Activated CD4-positive, alpha-beta T cell treated with anti-CD3 and anti-CD28 coated beads, Interleukin-2, Interleukin-6, amounts not matched to agents 100 ng/mL and 50 ng/mL, durations not matched to agents 16 hours and 8 hours (primary cell): Measurements from ENCODE around the gene COL7A1.

ENCODE experiments used
- DNase-seq: peaks from one replicate; pipeline ENCODE4 v3.0.0-alpha.2; 2020

COL7A1 gene

GRCh38 chr3:48588230-48588629, 6.9 kb downstream of the COL7A1 start:
- no peak for DNase-seq

- no peak for DNase-seq
Measured at GRCh38 chr3:48587686-48588085, 7.4 kb downstream of the COL7A1 start.

DNA sequence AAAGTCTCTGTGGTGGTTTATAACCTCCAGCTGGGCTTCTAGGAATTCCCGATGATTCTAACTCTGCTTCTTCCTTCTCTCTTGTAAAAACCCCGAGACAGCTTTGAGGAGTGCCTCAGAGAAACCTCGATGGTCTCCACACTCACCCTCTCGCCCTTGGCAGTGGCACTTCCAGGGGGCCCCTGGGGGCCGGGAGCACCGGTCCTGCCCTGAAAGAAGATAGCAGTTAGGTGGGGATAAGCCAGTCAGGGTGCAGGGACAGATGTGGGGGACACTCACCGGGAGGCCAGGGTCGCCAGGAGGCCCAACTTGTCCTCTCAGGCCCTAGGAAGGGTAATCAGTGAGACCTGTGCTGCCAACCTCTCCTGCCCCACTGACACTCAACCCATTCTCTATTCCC, 9.7 kb downstream of the COL7A1 start:
- no peak for DNase-seq

GRCh38 chr3:48584836-48585235, 10.3 kb downstream of the COL7A1 start:
- DNase-seq: no peak

- DNase-seq: no peak
Measured at GRCh38 chr3:48581621-48582481, 13.3 kb downstream of the COL7A1 start.

GRCh38 chr3:48576647-48577046, 18.5 kb downstream of the COL7A1 start:
- DNase-seq: no peak

DNA sequence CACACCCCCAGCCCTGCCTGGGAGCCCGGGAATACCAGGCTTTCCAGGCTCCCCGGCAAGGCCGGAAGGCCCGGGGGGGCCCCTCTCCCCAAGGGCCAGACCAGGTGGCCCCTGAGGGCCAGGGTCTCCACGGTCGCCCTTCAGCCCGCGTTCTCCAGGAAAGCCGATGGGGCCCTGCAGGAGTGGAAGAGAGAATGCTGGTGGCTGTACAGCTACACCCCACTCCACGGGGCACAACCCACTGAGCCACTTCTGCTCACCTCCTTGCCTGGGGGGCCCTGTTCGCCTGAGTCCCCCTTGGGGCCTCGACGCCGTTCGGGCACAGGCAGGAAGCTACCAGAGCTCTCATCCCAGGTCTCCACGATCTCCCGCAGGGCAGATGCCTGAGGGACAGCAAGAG, 19.8 kb downstream of the COL7A1 start:
- DNase-seq: no peak

GRCh38 chr3:48573973-48574585, 21.1 kb downstream of the COL7A1 start:
- no peak for DNase-seq

DNA sequence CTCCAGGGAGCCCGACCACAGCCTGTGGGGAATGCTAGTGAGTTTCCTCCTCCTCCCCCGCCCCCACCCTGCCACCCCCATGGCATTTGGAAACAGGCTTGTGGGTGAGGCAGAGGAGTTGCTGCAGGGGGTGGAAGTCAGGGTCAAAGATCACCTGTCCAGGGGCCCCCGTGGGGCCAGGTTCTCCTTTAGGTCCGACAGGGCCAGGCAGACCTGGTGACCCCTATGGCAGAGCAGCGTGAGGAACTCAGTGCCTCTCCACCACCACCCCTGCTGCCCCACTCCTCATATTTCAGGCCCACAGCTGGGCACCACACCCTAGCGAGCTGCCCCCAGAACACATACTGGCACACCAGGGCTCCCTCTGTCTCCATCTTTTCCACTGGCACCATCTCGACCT, 22.6 kb downstream of the COL7A1 start:
- no peak for DNase-seq

DNA sequence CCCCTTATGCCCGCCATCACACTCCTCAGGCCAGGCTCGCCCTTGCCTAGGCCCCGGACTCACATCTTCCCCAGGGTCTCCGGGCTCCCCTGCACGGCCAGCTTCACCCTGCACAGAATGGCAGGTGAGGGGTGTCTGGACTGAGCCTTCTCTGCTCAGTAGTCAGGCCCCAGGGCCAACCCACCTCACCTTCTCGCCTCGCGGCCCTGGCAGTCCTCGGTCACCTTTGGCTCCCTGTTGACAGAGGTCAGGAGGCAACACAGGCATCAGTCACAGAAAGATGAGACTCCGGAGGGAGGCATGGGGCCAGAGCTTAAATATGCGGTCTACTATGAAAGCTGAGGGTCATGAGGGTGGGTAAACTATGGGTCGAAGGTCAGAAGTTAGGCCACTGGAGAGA, 23.2 kb downstream of the COL7A1 start:
- DNase-seq: no peak

- DNase-seq: no peak
Measured at GRCh38 chr3:48569808-48570450, 25.2 kb downstream of the COL7A1 start.

DNA sequence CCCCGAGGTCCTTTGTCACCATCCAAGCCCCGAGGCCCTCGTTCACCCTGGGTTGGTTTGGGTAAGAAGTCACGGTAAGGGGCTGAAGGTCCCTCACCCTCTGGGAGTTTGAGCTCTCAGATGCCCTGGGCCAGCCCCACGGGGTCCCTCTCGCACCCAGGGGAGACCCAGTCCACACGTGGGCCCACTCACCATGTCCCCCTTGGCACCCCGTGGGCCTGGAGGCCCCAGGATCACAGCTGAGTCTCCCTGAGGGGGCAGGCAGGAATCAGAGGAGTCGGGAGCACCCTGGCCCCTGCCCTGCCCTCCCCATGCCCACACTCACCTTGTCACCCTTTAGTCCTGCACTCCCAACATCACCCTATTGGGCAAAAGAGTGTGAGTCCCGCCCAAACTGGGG, 25.7 kb downstream of the COL7A1 start:
- no peak for DNase-seq

DNA sequence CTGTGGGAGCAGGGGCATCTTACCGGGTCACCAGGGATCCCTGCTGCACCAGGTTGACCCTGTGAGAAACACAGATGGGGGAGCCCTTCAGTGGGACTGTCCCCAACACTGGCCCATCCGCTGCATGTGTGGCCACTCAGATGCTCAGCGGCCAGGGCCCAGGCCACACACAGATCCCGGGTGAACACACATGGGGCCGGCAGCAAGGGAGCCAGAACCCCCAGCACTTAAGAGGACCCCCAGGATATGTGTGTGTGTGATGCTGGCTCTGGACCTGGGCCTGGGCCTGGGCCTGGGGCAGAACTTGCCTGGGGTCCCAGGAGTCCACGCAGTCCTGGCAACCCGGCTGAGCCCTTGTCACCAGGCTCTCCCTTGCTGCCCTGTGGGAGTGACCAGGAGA, 26.7 kb downstream of the COL7A1 start:
- no peak for DNase-seq

DNA sequence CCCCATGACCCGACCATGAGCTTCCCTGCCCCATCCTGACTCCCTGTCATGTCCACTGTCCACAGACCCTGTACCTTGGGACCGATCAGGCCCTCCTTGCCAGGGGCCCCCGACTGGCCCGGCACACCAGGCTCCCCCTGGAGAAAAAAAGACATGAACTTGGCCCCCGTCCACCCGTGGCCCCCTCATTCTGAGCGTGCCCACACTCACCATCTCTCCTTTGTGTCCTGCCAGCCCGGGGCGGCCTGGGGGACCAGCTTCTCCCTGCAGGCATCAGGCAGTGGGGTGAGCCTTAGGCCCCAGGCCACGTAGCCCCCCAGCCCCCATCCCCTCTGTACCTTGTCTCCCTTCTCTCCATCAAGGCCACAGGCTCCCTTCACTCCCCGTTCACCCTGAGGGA, 27.6 kb downstream of the COL7A1 start:
- no peak for DNase-seq

DNA sequence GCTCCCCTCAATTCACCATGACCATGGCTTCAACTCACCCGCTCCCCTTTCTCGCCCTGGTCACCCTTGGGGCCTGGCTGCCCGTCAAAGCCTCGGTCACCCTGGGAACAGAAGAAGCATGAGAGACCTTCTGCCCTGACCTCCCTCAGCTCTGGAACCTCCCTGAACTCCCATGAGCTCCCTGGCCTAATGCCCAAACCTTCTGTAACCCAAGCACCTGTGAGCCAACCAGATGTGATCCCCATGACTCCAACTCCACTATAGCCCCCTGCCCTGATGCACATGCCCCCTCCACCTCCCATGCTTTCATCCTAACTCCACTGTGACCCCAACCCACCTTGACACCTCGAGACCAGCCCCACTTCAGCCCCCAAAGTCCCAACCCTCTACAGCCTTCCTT, 28.0 kb downstream of the COL7A1 start:
- DNase-seq: no peak

DNA sequence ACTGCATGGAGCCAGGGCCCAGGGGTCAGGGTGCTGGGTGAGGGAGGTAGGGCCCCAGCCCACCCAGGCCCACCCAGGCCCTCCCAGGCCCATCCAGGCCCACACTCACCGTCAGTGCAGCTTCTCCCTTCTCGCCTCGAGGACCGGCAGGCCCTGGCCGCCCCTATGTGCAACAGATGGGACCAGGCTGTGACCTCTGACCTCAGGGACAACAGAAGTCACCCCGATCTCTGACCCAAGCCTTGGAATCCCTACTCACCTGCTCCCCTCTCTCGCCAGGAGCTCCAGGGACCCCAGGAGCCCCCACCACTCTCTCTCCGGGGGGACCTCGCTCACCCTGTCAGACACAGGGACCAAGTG, 28.7 kb downstream of the COL7A1 start:
- DNase-seq: no peak

DNA sequence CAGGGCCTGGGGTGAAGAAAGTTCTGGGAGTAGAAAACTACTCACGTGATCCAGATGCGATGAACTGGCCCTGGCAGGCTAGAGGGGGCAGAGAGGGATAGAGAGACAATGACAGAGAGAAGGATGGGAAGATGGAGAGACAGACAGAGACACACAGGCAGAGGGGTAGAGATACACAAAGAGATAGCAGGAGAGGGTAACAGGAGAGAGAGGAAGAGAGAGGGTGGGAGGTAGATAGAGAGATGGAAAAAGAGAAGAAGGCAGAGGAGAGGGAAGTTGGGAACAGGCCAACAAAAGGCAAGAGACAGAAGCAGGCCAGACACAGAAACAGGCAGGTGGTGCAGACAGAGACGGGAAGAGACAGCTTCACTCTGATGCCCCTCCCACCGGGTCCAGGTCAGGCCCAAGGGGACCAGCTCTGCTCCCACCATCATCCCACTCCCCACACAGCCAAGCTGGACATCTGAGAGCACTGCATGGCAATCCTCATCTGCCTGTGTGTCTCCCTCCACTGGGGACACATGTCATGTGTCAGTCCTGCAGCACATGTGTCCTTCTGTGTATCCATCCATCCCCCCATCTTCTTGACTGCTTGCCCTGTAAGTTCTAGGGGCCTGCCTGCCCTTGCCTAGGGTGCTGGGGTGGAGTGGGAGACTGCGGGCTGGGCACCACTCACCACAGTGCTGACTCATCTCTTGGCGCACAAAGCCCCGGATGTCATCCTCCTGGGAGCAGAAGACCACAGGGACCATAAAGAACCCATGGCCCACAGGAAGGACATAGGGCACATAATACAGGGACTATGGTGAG, 29.3 kb downstream of the COL7A1 start:
- DNase-seq: peak; percentile 34

DNA sequence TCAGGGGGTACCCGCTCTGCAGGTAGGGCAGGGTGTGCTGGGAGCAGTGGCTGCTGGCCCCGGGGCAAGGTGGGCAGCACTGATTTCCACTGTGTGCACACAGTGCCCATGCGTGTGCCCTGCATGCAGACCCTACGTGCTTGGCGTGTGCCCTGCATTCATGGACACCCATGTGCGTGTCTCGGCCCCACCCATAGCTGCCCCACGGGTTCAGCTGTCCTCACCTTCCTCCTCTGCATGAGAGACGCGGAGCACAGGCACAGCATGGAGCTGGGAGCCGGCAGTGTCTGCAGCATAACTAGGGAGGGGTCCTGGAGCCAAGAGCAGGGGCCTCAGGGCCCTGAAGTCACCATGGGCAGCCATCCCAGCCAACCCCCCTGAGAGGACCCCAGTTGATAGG, 29.9 kb downstream of the COL7A1 start:
- DNase-seq: no peak

DNA sequence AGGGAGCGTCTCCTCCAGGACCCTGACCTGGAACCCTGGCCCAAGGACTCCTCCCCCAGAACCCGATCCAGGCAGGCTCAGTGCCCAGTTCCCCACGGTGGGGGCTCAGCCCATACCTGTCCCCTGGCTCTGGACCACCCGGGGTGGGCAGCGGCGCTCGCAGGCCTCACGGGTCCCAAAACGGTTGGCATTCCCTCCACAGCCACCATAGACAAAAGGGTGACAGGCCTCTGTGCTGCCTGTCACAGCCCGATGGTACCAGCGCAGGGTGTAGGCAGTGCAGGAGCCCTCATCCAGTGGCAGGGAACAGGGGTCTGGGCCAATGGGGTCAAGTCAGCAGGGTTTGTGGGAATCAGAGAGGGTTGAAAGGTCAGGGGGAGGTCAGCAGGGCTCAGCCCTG, 30.5 kb downstream of the COL7A1 start:
- DNase-seq: no peak

DNA sequence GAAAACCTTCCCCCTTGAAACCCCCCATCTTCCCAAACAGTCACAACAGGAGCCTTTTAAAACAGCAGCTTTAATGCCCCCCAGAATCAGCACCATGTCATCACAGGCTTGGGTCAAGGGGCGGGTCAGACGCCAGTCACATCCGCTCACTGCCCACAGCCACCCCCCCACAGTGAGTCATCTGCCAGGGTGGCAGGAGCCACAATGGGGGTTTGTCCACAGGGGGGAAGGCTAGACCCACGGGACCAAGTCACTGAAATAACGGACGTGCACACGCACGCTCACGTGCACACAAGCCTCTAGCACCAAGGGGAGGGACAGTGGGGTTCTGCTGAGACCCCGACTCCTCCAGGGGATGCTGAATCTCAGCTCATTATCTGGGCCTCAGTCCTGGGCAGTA, 31.1 kb downstream of the COL7A1 start:
- peak; percentile 40 for DNase-seq

DNA sequence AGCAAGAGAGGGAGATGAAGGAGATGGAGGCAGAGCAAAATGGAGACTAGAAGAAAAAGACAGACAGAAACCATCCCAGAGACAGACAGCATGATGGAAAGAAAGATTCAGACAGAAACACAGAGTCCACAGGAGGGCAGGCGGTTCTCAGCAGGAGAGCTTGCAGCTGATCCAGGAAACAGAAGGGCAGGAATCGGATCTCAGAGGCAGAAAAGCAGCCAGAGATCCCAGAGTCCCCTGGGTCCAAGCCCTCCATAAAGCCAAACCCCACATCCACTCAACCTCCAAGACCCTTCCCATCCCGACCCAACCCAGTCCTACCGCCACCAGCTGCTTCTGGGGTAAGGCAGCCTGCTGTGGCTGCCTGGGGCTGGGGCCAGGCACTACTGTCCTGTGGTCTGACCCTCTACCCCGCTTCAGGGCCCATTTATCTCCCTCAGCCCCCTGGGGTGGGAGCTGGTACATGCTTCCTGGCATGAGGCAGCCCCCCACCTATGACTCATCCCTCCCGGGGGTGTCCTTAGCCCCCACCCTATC, 31.7 kb downstream of the COL7A1 start, which contains the start of gene UCN2:
Gene UCN2, minus strand, starts transcription at position 400 of the 537 bp plus-strand sequence. CDS start 657 bp downstream, outside the sequence.
- no peak for DNase-seq

- DNase-seq: no peak
Measured at GRCh38 chr3:48562367-48563095, 32.6 kb downstream of the COL7A1 start.
